Nephron (organoid): ENCODE data around the gene KCNG3.

Experiments used
- H3K27ac Mint-ChIP-seq, 3 experiments: 2 replicates each; pipeline ENCODE4 v1.8.0; 2020; ENCODE audit warnings: mixed read lengths in 3 of 3, mild to moderate bottlenecking in 2 of 3, moderate library complexity in 1 of 3
- H3K27me3 Mint-ChIP-seq: 2 replicates; pipeline ENCODE4 v1.8.0; 2021; ENCODE audit warnings: low read depth, mild to moderate bottlenecking, moderate library complexity, mixed read lengths
- H3K36me3 Mint-ChIP-seq: 2 replicates; pipeline ENCODE4 v1.8.0; 2020; ENCODE audit warnings: low read depth, mixed read lengths
- H3K4me1 Mint-ChIP-seq: 2 replicates; pipeline ENCODE4 v1.8.0; 2020; ENCODE audit warnings: mixed read lengths
- H3K4me3 Mint-ChIP-seq, 3 experiments: 2 replicates each; pipeline ENCODE4 v1.8.0; 2020; ENCODE audit warnings: mild to moderate bottlenecking in 3 of 3, mixed read lengths in 3 of 3, moderate library complexity in 2 of 3
- H3K9me3 Mint-ChIP-seq: 2 replicates; pipeline ENCODE4 v1.8.0; 2020; ENCODE audit warnings: mixed read lengths
- CTCF ChIP-seq, 3 experiments: fragments of 200-600 bp; sonication (generic); IDR thresholded peaks; one replicate each; pipeline ENCODE4 v1.5.0; 2021; ENCODE audit warnings: antibody characterized with exemption in 3 of 3; ENCODE audit not compliant: unreplicated experiment in 3 of 3

Gene KCNG3

GRCh38 chr2:42493468-42494354 lies at the start of gene KCNG3:
TSS of gene KCNG3 (minus strand) at chr2:42493982. CDS start at chr2:42493501, 481 bp downstream.
- Mint-ChIP-seq H3K9me3 (no peaks in the 10 kb centered on the region), H3K27ac (peak within 1 kb of the TSS in 1 of 3 experiments; percentile 43), H3K36me3 (no peaks in the 10 kb centered on the region), H3K27me3 (peaks cover 66% of the 10 kb centered on the region), H3K4me3 (peak within 1 kb of the TSS; percentile 86 to 93 (median 87)), H3K4me1 (peaks cover 5% of the 10 kb centered on the region)
- no peak for TF ChIP-seq CTCF (IDR thresholded peaks at IDR 0.05; ENCODE audit: unreplicated experiment in 3 of 3)

- H3K27me3 Mint-ChIP-seq = no peaks in the 10 kb centered on the region
- no peak for TF ChIP-seq CTCF (IDR thresholded peaks at IDR 0.05; ENCODE audit: unreplicated experiment in 3 of 3)
- H3K36me3 Mint-ChIP-seq = no peaks in the 10 kb centered on the region
- no peak overlapping the region for H3K4me3 Mint-ChIP-seq
- no peaks in the 10 kb centered on the region for H3K9me3 Mint-ChIP-seq
- no peaks in the 10 kb centered on the region for H3K4me1 Mint-ChIP-seq
- H3K27ac Mint-ChIP-seq = no peak overlapping the region
These were observed 49.1 kb upstream of the KCNG3 start for GRCh38 chr2:42542871-42543270.

- Mint-ChIP-seq H3K36me3 (no peaks in the 10 kb centered on the region), H3K27me3 (no peaks in the 10 kb centered on the region), H3K4me3 (no peak overlapping the region), H3K9me3 (peaks cover 3% of the 10 kb centered on the region), H3K4me1 (no peaks in the 10 kb centered on the region), H3K27ac (no peak overlapping the region)
- no peak for TF ChIP-seq CTCF (IDR thresholded peaks at IDR 0.05; ENCODE audit: unreplicated experiment in 3 of 3)
These were observed 43.7 kb upstream of the KCNG3 start for GRCh38 chr2:42537493-42537892.

- Mint-ChIP-seq H3K27me3 (no peaks in the 10 kb centered on the region), H3K27ac (no peak overlapping the region), H3K4me3 (no peak overlapping the region), H3K9me3 (no peaks in the 10 kb centered on the region), H3K4me1 (no peaks in the 10 kb centered on the region), H3K36me3 (no peaks in the 10 kb centered on the region)
- TF ChIP-seq CTCF (IDR thresholded peaks at IDR 0.05; ENCODE audit: unreplicated experiment in 3 of 3) = no peak
These were observed 38.6 kb upstream of the KCNG3 start for GRCh38 chr2:42532397-42532796.

GRCh38 chr2:42523341-42523740 lies 29.6 kb upstream of the KCNG3 start:
- TF ChIP-seq CTCF (IDR thresholded peaks at IDR 0.05; ENCODE audit: unreplicated experiment in 3 of 3) = no peak
- peaks cover 6% of the 10 kb centered on the region for H3K4me1 Mint-ChIP-seq
- H3K9me3 Mint-ChIP-seq = no peaks in the 10 kb centered on the region
- H3K27me3 Mint-ChIP-seq = peaks cover 10% of the 10 kb centered on the region
- no peaks in the 10 kb centered on the region for H3K36me3 Mint-ChIP-seq
- H3K27ac Mint-ChIP-seq = peak overlapping the region in 2 of 3 experiments; percentile 25 to 53
- H3K4me3 Mint-ChIP-seq = no peak overlapping the region

GRCh38 chr2:42522035-42522434 lies 28.3 kb upstream of the KCNG3 start:
- H3K27ac Mint-ChIP-seq = no peak overlapping the region

More at GRCh38 chr2:42522035-42522434, 28.3 kb upstream of the KCNG3 start:
- no peaks in the 10 kb centered on the region for H3K9me3 Mint-ChIP-seq
- H3K27me3 Mint-ChIP-seq = peaks cover 10% of the 10 kb centered on the region
- TF ChIP-seq CTCF (IDR thresholded peaks at IDR 0.05; ENCODE audit: unreplicated experiment in 3 of 3) = no peak
- H3K36me3 Mint-ChIP-seq = no peaks in the 10 kb centered on the region
- no peak overlapping the region for H3K4me3 Mint-ChIP-seq
- H3K4me1 Mint-ChIP-seq = peaks cover 6% of the 10 kb centered on the region
